SK-N-MC (cell line): ENCODE measurements around the gene LSM10.
A peak's percentile ranks its signal among the peaks of the same experiment; 100 is the strongest.

ENCODE experiments used
- DNase-seq: peaks from one replicate; pipeline ENCODE4 v3.0.0-alpha.2; 2011; ENCODE audit warnings: low read depth, low spot score
- H3K27ac ChIP-seq: fragments of 200-600 bp; sonication (generic); 2 replicates; pipeline ENCODE4 v1.5.1; 2016; ENCODE audit warnings: mixed run types
- H3K36me3 ChIP-seq: fragments of 200-600 bp; sonication (generic); 2 replicates; pipeline ENCODE4 v1.6.1; 2017; ENCODE audit warnings: antibody characterized with exemption, low read length, mixed read lengths; ENCODE audit not compliant: insufficient read depth
- H3K4me3 ChIP-seq: fragments of 200-600 bp; sonication (generic); 2 replicates; pipeline ENCODE4 v1.5.1; 2016
- H3K9ac ChIP-seq: fragments of 200-600 bp; sonication (generic); 2 replicates; pipeline ENCODE4 v1.8.0; 2017; ENCODE audit warnings: mixed run types, mixed read lengths; ENCODE audit not compliant: insufficient read length
- H3K9me3 ChIP-seq: fragments of 200-600 bp; sonication (generic); 2 replicates; pipeline ENCODE4 v1.6.1; 2017; ENCODE audit warnings: low read depth, mild to moderate bottlenecking, antibody characterized with exemption, low read length, moderate library complexity, mixed read lengths
- EZH2 ChIP-seq: fragments of 200-600 bp; sonication (generic); IDR thresholded peaks from one replicate; pipeline ENCODE4 v1.6.1; 2017; ENCODE audit warnings: antibody characterized with exemption
- FOXP2 ChIP-seq: optimal IDR thresholded peaks from 2 replicates; pipeline ENCODE3; 2011; ENCODE audit warnings: mild to moderate bottlenecking, moderate library complexity; ENCODE audit not compliant: insufficient read depth; ENCODE audit errors: extremely low read length, control extremely low read depth
- POLR2AphosphoS5 ChIP-seq: IDR thresholded peaks from 2 replicates; pipeline ENCODE4 v1.6.1; 2012; ENCODE audit warnings: mild to moderate bottlenecking, low read depth, low read length, borderline replicate concordance

The LSM10 gene

DNA sequence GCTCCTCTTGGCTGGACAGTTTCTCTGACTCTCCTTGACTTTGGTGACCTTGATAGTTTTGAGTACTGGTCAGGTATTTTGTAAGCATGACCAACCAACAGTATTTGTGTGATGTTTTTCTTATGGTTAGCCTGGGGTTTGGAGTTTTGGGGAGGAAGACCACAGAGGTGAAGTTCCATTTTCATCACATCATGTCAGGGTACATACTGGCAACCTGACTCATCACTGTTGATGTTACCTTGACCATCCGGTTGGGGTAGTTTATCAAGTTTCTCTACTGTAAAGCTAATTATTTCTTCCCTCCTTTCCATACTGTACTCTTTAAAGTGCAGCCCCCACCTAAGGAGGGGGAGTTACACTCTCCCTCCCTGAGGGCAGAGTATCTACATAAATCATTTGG is 39.1 kb upstream of the LSM10 start:
- Histone ChIP-seq H3K9me3 (no peaks in the 10 kb centered on the region), H3K36me3 (no peaks in the 10 kb centered on the region), H3K4me3 (no peak overlapping the region), H3K27ac (no peak overlapping the region), H3K9ac (no peak overlapping the region)
- DNase-seq = no peak
- TF ChIP-seq EZH2 = no peak
- TF ChIP-seq FOXP2 = no peak
- TF ChIP-seq POLR2AphosphoS5 = no peak

DNA sequence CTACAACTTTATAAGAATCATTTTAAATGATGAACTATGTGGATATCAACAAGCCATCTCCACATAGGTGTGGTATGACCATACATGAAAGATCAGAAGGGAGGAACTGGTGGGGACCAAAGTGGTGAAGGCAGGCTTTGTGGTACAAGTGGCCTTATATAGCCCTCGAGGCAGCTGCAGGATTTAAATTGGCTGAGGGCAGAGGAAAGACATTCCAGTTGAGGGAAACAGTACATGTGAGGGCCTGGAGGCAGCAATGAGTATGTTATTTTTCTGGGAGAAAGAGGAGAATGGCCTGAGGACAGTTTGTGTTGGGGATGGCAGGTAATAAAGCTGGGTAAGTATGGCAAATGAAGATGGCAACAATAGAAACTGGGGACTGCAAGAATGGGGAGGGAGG is 35.4 kb upstream of the LSM10 start:
- H3K9me3 ChIP-seq = no peaks in the 10 kb centered on the region
- no peaks in the 10 kb centered on the region for H3K36me3 ChIP-seq
- H3K4me3 ChIP-seq = no peak overlapping the region
- TF ChIP-seq FOXP2 (no peak), POLR2AphosphoS5 (no peak), EZH2 (no peak)
- no peak overlapping the region for H3K27ac ChIP-seq
- H3K9ac ChIP-seq = no peak overlapping the region
- no peak for DNase-seq

DNA sequence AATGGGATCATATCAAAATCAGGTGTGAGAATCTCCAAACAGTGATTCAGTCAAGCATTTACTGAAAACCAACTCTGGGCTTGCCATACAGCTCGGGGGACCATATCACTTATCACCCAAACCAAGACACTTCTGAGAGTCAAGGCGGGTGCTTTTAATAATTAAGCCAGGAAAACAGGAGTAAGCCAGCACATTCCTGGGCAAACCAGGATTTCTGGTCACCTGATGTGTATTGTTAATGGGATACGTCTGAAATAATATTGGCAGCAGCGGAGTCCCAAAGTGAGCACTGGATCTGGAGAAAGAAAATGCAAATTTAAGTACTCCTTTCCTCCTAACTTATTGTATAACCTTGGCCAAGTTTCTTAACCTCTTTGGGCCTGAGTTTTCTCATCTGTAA is 34.9 kb upstream of the LSM10 start:
- DNase-seq = no peak

DNA sequence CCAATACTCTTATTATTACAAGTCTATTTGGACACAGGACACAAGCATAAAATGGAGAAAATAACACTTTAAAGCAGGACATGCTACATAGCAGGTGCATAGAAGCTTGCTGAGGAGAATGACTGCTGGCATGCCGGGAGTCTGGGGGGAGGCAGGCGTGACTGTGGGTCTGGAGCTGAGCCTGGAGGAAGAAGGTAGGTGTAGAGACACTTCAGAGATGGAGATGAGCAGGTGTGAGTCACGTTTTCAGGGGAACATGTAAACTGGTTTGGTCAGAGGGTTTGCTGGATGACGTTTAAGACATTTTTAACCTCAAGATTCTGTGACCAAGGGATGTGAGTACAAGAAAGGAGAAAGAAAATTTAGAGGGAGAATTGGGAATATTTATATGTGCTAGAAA is 28.1 kb upstream of the LSM10 start:
- DNase-seq = no peak
- H3K36me3 ChIP-seq = no peaks in the 10 kb centered on the region
- H3K27ac ChIP-seq = no peak overlapping the region
- TF ChIP-seq POLR2AphosphoS5 (no peak), FOXP2 (no peak), EZH2 (no peak)
- no peak overlapping the region for H3K4me3 ChIP-seq
- H3K9me3 ChIP-seq = no peaks in the 10 kb centered on the region
- H3K9ac ChIP-seq = no peak overlapping the region

More for the DNA sequence above, 34.9 kb upstream of the LSM10 start:
- Histone ChIP-seq H3K27ac (no peak overlapping the region), H3K4me3 (no peak overlapping the region), H3K36me3 (no peaks in the 10 kb centered on the region), H3K9me3 (no peaks in the 10 kb centered on the region), H3K9ac (no peak overlapping the region)
- no peak for TF ChIP-seq POLR2AphosphoS5

DNA sequence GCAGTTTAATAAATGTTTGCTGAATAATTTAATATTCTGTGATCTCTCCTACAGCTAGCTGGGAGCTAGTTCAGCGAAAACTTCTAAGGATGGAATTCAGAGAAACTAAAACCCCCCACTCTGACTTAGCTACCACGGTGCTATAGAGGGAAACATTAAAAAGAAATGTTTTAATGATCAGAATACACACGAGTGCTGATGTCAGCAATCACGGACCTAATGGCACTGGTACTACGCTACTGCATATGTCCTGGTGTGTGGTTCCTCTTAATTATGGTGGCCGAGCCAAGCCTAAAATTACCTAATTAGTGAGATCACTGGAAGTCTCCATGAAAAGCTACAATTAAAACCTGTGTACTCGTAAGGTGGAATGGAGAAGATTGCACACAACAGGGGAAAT is 23.9 kb upstream of the LSM10 start:
- no peak for TF ChIP-seq POLR2AphosphoS5
- no peak for TF ChIP-seq FOXP2
- TF ChIP-seq EZH2 = no peak

DNA sequence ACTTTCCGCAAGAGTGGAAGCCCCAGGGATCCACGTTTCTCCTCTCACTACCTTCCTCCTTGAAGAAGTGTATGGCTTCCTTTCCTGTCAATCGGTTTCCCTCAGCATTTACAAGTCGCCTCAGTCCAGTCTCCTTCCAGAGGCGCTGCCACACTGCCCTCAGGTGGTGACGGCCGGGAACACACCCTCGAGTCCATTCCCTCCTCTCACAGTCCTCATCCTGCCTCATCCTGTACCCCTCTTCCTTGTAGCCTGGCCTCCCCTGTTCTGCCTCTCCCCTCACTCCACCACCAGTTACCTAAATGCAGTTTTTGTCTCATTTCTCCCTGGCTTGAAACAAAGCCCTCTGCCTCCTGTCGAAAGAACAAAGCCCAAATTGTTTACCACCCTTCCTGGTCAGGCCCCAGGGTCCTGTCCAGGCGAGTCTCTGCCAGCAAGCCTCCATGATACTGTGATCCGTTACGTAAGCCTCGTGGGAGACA is 23.2 kb upstream of the LSM10 start:
- H3K9ac ChIP-seq = no peak overlapping the region
- DNase-seq = peak; percentile 67
- H3K36me3 ChIP-seq = no peaks in the 10 kb centered on the region
- TF ChIP-seq EZH2 = no peak
- TF ChIP-seq POLR2AphosphoS5 = no peak
- no peak for TF ChIP-seq FOXP2
- no peaks in the 10 kb centered on the region for H3K9me3 ChIP-seq
- H3K27ac ChIP-seq = no peak overlapping the region
- H3K4me3 ChIP-seq = peak overlapping the region; percentile 31

More for the DNA sequence above, 23.9 kb upstream of the LSM10 start:
- no peaks in the 10 kb centered on the region for H3K36me3 ChIP-seq
- H3K27ac ChIP-seq = no peak overlapping the region
- no peak overlapping the region for H3K4me3 ChIP-seq
- no peaks in the 10 kb centered on the region for H3K9me3 ChIP-seq
- no peak for DNase-seq
- H3K9ac ChIP-seq = no peak overlapping the region

DNA sequence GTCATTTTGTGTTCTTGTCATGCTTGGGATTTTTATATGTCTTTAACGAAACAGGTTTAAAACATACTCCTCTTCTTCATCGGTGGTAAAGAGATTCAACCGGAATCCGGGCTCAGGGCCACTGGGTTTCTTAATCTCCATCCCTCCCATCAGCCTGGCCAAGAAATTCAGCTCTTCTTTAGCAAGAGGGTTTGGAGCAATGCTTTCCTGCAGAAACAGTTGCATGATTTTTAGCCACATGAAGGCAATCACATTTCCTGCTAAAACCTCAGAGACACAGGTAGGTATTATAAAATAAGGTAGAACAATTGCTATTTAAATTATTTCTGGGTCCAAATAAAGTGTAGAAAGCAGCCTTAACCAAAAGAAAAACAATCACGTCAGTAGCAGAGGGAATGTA is 22.7 kb upstream of the LSM10 start:
- no peak for DNase-seq
- H3K9me3 ChIP-seq = no peaks in the 10 kb centered on the region
- H3K36me3 ChIP-seq = no peaks in the 10 kb centered on the region
- peak overlapping the region; percentile 31 for H3K4me3 ChIP-seq
- no peak for TF ChIP-seq FOXP2
- no peak for TF ChIP-seq EZH2
- no peak for TF ChIP-seq POLR2AphosphoS5
- H3K9ac ChIP-seq = no peak overlapping the region
- no peak overlapping the region for H3K27ac ChIP-seq

DNA sequence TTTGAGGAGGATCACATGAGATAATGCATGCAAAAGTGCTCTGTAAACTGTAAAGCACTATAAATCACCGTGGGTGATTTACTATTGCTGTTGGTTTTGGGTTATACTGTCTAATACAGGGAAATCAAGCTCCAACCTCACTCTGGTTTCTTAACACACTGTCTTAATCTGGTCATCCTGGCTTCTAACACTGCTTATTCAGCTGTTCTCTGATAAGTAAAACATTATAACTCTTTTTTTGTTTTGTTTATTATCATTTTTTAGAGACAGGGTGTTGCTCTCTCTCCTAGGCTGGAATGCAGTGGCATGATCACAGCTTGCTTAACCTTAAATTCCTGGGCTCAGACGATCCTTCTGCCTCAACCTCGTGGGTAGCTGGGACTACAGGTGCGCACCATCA is 21.9 kb upstream of the LSM10 start:
- TF ChIP-seq FOXP2 (no peak), EZH2 (no peak)
- Histone ChIP-seq H3K9me3 (no peaks in the 10 kb centered on the region), H3K36me3 (no peaks in the 10 kb centered on the region), H3K9ac (peak overlapping the region; percentile 23), H3K4me3 (no peak overlapping the region), H3K27ac (peak overlapping the region; percentile 50; the same call in 1 of the 2 replicates)
- DNase-seq = no peak

DNA sequence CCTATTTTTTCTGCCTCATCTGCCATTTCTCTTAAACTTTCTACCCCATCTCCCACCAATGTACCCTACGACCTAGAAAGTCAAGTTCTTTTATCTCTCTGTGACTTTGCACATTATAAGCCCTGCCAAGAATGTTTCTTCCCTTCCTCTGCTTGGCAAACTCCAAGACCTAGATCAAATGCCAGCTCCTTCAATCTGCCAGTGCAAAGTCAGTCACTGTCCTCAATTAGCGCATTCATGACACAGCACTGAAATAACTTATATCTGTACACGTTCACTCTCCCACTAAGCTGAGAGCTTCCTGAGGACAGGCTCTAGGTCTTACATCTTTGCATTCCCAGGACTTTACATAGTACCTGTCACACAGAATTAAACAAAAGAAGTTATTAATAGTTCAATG is 21.4 kb upstream of the LSM10 start:
- TF ChIP-seq POLR2AphosphoS5 (no peak), EZH2 (no peak), FOXP2 (no peak)
- Histone ChIP-seq H3K9ac (peak overlapping the region; percentile 23), H3K4me3 (no peak overlapping the region), H3K9me3 (no peaks in the 10 kb centered on the region), H3K27ac (0 out of 2 replicates have a peak overlapping the region, but pooled peaks have one; percentile 50), H3K36me3 (no peaks in the 10 kb centered on the region)
- DNase-seq = no peak
